Psoas muscle (tissue), 8 donors: Measurements from ENCODE around the gene DEDD2. TPM values are rescaled to one million over a fixed set of nuclear protein-coding genes. Genes with fewer than 3 reads are reported as not detected.

ENCODE experiments used
- ATAC-seq, 4 donors: fragments of 200-7000 bp; cut with Tn5 transposase; one replicate each; pipeline ENCODE4 v1.9.1; 2020; ENCODE audit warnings: moderate library complexity in 3 of 4, mild to moderate bottlenecking in 2 of 4
- DNase-seq, 2 donors: peaks; one replicate each; pipeline ENCODE4 v3.0.0-alpha.2; 2020
- H3K27ac ChIP-seq: fragments of 200-600 bp; one replicate; pipeline ENCODE4 v1.8.0; 2022
- H3K27me3 ChIP-seq, 3 donors: fragments of 200-600 bp in 1 of 3; one replicate each; pipeline versions ENCODE4 v1.6.1 to v1.8.0; 2013 to 2022; ENCODE audit warnings: low read length in 2 of 3, mild to moderate bottlenecking in 2 of 3, moderate library complexity in 1 of 3; ENCODE audit not compliant: insufficient read depth in 3 of 3
- H3K36me3 ChIP-seq, 2 donors: fragments of 200-600 bp in 1 of 2; one replicate each; pipeline versions ENCODE4 v1.6.1 to v1.8.0; 2013 to 2022; ENCODE audit warnings: low read depth in 1 of 2, mild to moderate bottlenecking in 1 of 2, moderate library complexity in 1 of 2; ENCODE audit not compliant: insufficient read depth in 1 of 2
- H3K4me1 ChIP-seq: fragments of 200-600 bp; one replicate; pipeline ENCODE4 v1.8.0; 2022
- H3K4me3 ChIP-seq: fragments of 200-600 bp; one replicate; pipeline ENCODE4 v1.8.0; 2022; ENCODE audit warnings: mild to moderate bottlenecking
- H3K9me3 ChIP-seq: fragments of 200-600 bp; one replicate; pipeline ENCODE4 v1.8.0; 2022
- CTCF ChIP-seq: fragments of 200-600 bp; IDR thresholded peaks from one replicate; pipeline ENCODE4 v1.8.0; 2022; ENCODE audit warnings: antibody characterized with exemption
- WGBS, 3 donors: extraction: QIAGEN DNeasy Blood & Tissue Kit; methylation state at CpG; one replicate each; pipeline versions ENCODE4 v1.1.6 to v1.1.7; 2013; 5-methylcytosine and 5-hydroxymethylcytosine counted together
- intact Hi-C, 2 donors: fragments of 100-400 bp; cut with DNase I; formaldehyde crosslinking; loops; one replicate each; pipeline versions ENCODE4 v1.11.0 to v1.14.2; 2022
- polyA plus RNA-seq, 3 donors: library from polyadenylated mRNA; stranded (reverse); fragments of 200-250 nt; gene quantifications; one replicate each; pipeline ENCODE4 v1.2.3, GENCODE V29; 2013
- total RNA-seq, 4 donors: library from RNA; stranded (reverse); fragmentation: NEBNext Ultra II Directional in 2 of 4; extraction: Animal tissue kit (Norgen Biotek cat#: 25700) in 2 of 4; gene quantifications; one replicate each; pipeline versions ENCODE4 v1.2.1 to v1.2.4, GENCODE V29; 2021 to 2023
- donor health status: healthy with polysubstance abuse.
- donor health status: DM: no; HTN: no; CAD: no; lungs with moderate emphysema.
- donor health status: Bipolar disorder and iron deficiency.
- donor health status: healthy.
- donor health status: DM: yes; HTN: yes; CAD: no.
- donor health status: DM: no; HTN: no; CAD: no.
- donor health status: DM: no; HTN: no; CAD: no.
- donor health status: DM: yes; HTN: yes; CAD: no.

Gene DEDD2
- total and polyA plus RNA-seq, 7 donors: 8.8 to 26.1 (median 12.1) TPM

- intact Hi-C loops: no loop called here
- H3K4me1 ChIP-seq: no peaks in the 10 kb centered on the region
- WGBS, 3 donors: 65 to 83% (median 76%) methylated on average over 4 of the region's 4 CpGs
- TF ChIP-seq CTCF: no peak
- peaks cover 6 to 94% of the 10 kb centered on the region in 2 donors for H3K36me3 ChIP-seq
- ATAC-seq (no peak), DNase-seq (no peak)
- H3K27me3 ChIP-seq: no peaks in the 10 kb centered on the region
- no peak overlapping the region for H3K27ac ChIP-seq
- no peaks in the 10 kb centered on the region for H3K9me3 ChIP-seq
- H3K4me3 ChIP-seq: no peak overlapping the region
These were observed 11.2 kb upstream of the DEDD2 start for GRCh38 chr19:42228641-42229040.

GRCh38 chr19:42226886-42227285 lies 9.4 kb upstream of the DEDD2 start:
- no peak for DNase-seq

GRCh38 chr19:42225718-42226292 lies 8.3 kb upstream of the DEDD2 start:
- no peaks in the 10 kb centered on the region for H3K9me3 ChIP-seq
- ATAC-seq (no peak), DNase-seq (no peak)
- no peaks in the 10 kb centered on the region for H3K27me3 ChIP-seq
- peaks cover 6 to 70% of the 10 kb centered on the region in 2 donors for H3K36me3 ChIP-seq
- peaks cover 11% of the 10 kb centered on the region for H3K4me1 ChIP-seq
- no peak overlapping the region for H3K4me3 ChIP-seq
- 94 to 95% (median 94%) methylated on average over 29 to 33 of the region's 33 CpGs for WGBS, 3 donors
- H3K27ac ChIP-seq: no peak overlapping the region
- intact Hi-C loops: no loop called here
- TF ChIP-seq CTCF: no peak

More at GRCh38 chr19:42226886-42227285, 9.4 kb upstream of the DEDD2 start:
- H3K27me3 ChIP-seq: no peaks in the 10 kb centered on the region
- TF ChIP-seq CTCF: no peak
- H3K27ac ChIP-seq: no peak overlapping the region
- peaks cover 2% of the 10 kb centered on the region for H3K4me1 ChIP-seq
- no peaks in the 10 kb centered on the region for H3K9me3 ChIP-seq
- H3K36me3 ChIP-seq: peaks cover 6 to 81% of the 10 kb centered on the region in 2 donors
- WGBS, 3 donors: 90 to 96% (median 91%) methylated on average over 1 of the region's 1 CpG
- no peak for ATAC-seq
- H3K4me3 ChIP-seq: no peak overlapping the region
- intact Hi-C loops: no loop called here

- Histone ChIP-seq H3K27ac (no peak overlapping the region), H3K9me3 (no peaks in the 10 kb centered on the region), H3K4me1 (peaks cover 14% of the 10 kb centered on the region), H3K36me3 (peaks cover 6 to 63% of the 10 kb centered on the region in 2 donors), H3K27me3 (no peaks in the 10 kb centered on the region), H3K4me3 (no peak overlapping the region)
- TF ChIP-seq CTCF: no peak
- DNase-seq: no peak
- no peak for ATAC-seq
- 92 to 96% (median 94%) methylated on average over 34 to 37 of the region's 37 CpGs for WGBS, 3 donors
- intact Hi-C loops: no loop called here
These were observed 7.7 kb upstream of the DEDD2 start for GRCh38 chr19:42224940-42225717.
